Measurements from ENCODE around the gene TUBB1.

TUBB1 gene

DNA sequence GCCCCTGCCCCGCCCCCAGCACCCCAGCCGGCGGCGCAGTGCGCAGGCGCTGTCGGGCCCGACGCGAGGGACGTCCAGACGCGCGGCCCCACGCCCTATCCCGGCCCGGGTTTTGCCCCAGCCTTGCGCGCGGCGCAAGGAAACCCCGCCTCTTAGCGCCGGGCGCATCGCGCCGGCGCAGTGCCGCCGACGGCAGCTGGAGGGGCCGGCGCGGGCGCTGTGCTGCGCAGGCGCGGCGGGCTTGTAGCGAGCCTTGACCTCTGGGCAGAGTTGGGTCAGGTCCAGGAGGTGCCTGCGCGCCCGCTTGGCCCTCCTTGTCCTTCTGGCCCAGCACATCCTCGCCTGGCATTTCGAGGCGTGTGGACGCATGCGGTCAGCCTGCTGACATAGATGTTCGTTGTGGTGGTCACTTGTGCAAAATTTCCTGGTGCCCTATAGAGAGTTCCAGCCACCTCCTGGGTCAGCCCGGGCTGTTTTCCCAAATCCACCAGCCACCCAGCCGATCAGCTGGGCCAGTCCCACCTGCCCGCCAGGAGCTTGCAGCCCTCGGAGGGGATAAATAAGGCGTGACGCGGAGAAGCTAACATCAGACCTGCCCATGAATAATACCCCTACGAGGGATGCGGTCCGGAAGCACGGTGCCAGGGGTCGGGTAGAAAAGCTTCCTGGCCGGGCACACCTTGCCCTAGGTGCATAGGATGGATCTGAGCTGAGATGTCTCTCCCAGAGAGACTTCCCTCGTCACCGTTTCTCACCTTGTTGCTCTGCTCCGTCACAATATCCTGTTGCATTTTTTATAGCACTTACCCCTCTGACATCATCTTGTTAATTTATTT, 23.8 kb downstream of the TUBB1 start:
- DNase-seq (ENCODE audit: low read depth in 2 of 2): peak; percentile 90 to 91

DNA sequence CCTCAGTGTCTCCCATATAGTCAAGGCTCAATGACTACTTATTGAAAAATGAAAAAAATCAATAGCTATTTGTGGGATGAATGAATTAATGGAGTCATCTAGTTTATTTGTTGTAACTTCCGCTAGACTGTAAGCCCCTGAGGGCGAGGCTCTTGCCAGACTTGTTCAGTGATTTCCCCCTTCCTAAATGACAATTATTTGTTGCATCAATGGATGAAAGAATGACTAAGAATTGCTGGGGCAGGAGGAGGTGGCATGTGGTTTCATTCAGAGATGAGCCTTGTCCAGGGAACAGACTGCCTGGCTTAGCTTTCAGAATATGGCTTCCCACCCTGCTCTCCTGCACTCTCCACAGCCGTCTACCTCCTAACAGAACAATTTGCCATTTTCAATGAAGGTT, 24.5 kb downstream of the TUBB1 start:
- no peak for DNase-seq (ENCODE audit: low read depth in 2 of 2)

GRCh38 chr20:59044295-59044694, 25.1 kb downstream of the TUBB1 start:
- no peak for DNase-seq (ENCODE audit: low read depth in 2 of 2)

GRCh38 chr20:59044796-59045195, 25.6 kb downstream of the TUBB1 start:
- no peak for DNase-seq (ENCODE audit: low read depth in 2 of 2)

DNA sequence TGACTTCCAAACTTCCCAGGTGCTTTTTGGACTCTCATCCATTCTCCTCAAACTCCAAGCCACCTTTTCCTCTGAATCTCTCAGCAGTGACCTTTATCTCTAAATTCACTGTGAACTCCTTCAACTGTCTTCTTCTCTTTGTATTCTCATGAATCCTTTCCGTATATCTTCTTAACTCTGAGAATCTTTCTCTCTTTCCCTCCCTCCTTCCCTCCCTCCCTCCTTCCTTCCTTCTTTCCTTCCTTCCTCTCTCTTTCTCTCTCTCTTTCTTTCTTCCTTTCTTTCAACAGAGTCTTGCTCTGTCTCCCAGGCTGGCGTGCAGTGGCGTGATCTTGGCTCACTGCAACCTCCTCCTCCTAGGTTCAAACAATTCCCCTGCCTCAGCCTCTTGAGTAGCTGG, 27.6 kb downstream of the TUBB1 start:
- DNase-seq (ENCODE audit: low read depth in 2 of 2): no peak

- no peak for DNase-seq (ENCODE audit: low read depth in 2 of 2)
Observed at GRCh38 chr20:59047938-59048680, 28.9 kb downstream of the TUBB1 start.

- no peak for DNase-seq (ENCODE audit: low read depth in 2 of 2)
Observed at GRCh38 chr20:59048681-59049030, 29.4 kb downstream of the TUBB1 start.

- no peak for DNase-seq (ENCODE audit: low read depth in 2 of 2)
Observed at GRCh38 chr20:59050437-59050836, 31.2 kb downstream of the TUBB1 start.

DNA sequence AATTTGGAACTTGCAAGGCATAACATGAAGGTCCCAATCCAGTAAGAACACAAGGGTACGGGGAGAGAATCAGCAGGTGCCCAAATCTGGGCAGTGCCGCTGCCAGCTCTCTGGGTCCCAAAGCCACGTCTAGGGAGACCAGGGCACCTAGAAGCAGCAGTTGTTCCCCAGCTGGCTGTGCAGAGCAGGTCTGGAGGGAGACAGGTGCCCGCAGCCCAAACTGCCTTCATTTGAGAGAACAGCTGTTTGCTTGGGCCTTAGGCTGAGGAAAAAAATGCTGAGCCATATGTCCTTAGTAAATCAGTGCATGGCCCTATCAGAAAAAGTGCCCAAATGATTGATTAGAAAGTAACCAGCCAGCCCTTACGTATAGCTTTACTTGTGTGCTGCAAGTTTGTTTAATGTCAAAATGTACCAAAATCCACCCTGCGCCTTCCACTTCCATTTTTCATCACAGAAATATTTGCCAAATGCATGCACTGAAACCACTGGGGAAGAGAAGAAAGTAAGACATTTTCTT, 32.5 kb downstream of the TUBB1 start:
- no peak for DNase-seq (ENCODE audit: low read depth in 2 of 2)

DNA sequence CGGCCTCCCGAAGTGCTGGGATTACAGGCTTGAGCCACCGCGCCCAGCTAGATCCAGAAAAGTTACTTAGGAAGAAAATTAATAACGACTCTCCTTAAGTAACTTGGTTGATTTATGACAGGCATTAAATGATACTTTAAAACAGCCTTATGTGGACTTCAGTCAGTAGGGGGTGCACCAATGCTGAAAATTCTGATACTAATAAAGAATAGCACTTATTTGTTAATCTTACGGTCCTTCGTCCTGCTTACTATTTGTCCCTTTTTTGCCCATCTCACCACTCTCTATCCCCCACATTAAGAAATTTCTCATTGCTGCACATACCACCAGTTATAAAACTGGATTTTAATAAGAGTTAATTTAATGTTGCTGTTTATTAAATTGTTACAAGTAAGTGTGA, 36.1 kb downstream of the TUBB1 start:
- no peak for DNase-seq (ENCODE audit: low read depth in 2 of 2)

GRCh38 chr20:59062081-59062480, 42.9 kb downstream of the TUBB1 start:
- DNase-seq (ENCODE audit: low read depth in 2 of 2): no peak

DNA sequence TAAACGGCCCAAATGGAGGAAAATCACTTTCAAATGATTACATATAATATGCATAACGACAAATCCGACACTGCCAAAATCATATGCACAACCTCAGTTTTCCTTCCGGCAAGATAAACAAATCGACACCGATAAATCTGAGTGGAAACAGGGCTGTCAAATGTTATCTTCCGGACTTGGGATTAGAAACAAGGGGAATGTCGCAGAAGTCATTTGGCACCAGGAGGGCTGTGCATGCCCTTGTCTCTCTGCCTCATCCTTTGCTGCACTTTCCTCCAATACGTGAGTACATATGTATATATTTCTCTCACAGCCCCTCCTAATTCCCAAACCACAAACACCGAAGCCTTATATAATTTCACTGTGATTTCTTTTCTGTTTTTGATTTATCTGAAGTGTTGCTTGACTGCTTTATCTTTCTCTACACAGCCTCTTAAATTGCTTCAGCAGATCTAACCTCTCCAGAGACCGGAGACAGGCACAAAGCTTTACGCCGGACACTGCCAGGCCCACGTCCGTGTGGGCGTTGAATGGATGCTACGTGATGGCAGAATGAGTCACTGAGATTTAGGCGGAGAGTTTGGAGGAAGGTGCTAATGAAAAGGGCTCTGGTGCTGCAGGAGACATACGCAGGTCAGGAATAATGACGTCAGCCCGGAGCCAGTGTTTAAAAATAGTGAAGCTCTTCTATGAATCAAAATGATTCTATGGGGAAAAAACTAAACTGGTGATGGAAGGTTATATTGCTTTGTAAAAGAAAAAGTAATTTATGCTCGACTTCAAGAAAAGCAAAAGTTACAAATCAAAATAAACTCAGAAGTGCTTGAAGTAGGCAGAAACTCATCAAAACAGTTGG, 44.4 kb downstream of the TUBB1 start:
- DNase-seq (ENCODE audit: low read depth in 2 of 2): no peak

DNA sequence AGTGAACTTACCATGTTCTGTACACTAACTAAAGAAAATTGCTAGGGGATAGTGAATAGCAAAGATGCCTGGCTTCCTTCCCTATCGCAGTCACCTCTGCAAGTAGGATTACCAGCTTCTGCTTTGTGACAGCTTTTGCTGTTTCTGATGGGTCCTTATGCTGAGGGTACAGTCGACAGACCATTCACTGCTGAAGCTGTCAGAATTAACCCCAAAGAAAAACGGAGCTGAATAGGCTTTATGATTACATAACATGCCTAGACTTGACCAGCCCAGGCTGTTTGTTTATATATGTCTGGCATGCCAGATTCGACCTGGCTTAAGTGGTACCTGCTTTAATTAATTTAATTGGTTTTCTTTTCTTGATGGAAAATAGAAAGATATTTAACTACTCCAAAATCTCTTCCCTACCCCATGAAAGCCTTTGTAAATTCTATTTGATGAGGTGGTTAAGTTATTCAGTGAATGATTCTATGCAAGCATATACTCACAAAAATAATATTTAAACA, 45.0 kb downstream of the TUBB1 start:
- DNase-seq (ENCODE audit: low read depth in 2 of 2): no peak

GRCh38 chr20:59068534-59068933, 49.3 kb downstream of the TUBB1 start:
- no peak for DNase-seq (ENCODE audit: low read depth in 2 of 2)

DNA sequence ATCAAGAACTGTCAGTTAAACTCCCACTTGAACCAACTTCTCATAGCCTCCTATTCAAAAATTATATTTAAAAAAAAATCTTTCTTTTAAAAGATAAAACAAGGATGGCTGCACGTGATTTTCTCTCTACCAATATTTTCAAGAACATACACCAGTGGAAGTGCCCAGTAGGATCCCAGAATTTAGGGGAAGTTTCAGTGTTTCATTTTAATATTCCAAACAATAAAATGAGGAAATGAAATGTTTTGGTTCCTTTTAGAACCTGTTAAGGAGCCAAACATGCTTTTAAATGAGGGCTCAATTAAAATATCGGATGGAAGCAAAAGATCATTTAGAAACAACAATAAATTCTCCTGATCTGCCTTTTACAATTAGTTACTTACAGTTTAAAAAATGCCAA, 49.8 kb downstream of the TUBB1 start:
- no peak for DNase-seq (ENCODE audit: low read depth in 2 of 2)

GRCh38 chr20:59071216-59071615, 52.0 kb downstream of the TUBB1 start:
- no peak for DNase-seq (ENCODE audit: low read depth in 2 of 2)

DNA sequence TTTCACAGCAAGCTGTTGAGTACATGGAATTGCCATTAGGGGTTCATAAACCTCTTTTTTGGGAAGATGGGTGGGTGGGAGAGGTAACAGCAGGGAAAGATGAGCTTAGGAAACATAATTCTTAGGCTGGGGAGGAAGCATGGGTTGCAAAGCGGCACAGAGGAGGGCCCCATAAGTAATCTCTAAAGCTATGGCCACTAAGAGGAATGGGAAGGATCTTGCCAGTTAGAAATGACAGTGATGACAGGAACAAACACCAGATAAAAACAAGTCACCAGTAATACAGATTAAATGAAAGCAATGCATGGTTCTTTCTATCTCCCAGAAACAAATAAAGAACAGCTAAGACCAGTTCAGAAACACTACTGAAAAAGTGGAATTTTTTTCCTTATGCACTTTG, 54.4 kb downstream of the TUBB1 start:
- no peak for DNase-seq (ENCODE audit: low read depth in 2 of 2)

DNA sequence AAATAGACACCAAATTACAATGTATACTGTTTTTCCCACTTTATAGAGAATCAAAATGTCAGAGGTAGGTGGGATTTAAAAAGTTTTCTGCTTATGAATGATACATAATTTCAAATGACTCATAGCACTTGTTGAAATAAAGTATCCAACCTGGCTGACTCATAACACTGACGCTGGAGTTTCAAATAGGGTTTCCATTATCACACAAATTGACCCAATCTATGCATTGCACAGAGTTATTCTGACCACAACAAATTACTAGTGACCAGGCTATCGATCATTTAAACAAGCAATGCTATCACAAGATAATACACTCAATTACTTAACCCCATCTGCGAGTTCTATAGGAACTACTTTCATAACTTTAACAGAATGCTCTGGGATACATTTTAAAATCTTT, 55.2 kb downstream of the TUBB1 start:
- no peak for DNase-seq (ENCODE audit: low read depth in 2 of 2)

DNA sequence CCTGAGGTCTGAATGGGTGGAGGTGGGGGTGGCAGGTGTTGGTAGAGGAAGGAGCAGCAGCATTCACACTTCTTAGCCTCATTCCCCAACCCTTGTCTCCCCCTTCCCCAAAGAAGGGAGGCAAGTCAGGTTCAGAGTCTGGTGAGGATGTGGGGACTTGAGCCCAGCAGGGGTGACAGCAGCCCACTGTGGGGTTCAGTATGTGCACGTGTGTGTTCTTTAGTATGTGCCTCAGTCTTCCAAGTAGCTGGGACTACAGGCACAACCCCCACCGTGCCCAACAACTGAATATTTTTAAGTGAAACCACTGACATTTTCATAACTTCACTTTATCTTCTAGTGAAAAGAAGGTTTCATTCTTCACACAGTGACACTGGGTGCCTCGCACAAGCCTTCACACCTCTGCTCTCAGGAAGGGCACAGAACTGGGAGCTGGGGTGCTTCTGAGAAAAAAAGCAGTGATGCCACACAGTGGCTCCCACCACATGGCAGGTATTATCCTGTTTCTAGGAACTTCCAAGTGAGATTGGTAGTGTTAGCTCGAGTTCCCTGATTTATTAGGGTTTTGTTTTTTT, 56.8 kb downstream of the TUBB1 start:
- no peak for DNase-seq (ENCODE audit: low read depth in 2 of 2)

Measured in stimulated activated CD4-positive, alpha-beta T cell treated with anti-CD3 and anti-CD28 coated beads, Interleukin-1b, Interleukin-23, amount 100 ng/mL, for 1 hour (primary cell).